GM06990 (cell line): ENCODE data around the gene KRAS.

Experiments
- DNase-seq: peaks from one replicate; pipeline ENCODE4 v3.0.0-alpha.2; 2011; ENCODE audit not compliant: insufficient read length; ENCODE audit errors: extremely low read depth
- H3K27me3 ChIP-seq: replicated peaks from 2 replicates; pipeline ENCODE4 v1.6.0; 2011; ENCODE audit warnings: low read length; ENCODE audit not compliant: control insufficient read depth, insufficient read depth
- H3K36me3 ChIP-seq: 2 replicates; pipeline ENCODE4 v1.5.1; 2011; ENCODE audit warnings: low read length; ENCODE audit not compliant: control insufficient read depth, insufficient read depth
- H3K4me3 ChIP-seq: replicated peaks from 2 replicates; pipeline ENCODE4 v1.5.1; 2011; ENCODE audit warnings: low read depth, mild to moderate bottlenecking, control low read depth, low read length
- TF ChIP-seq, protein P1 (sequence below): IDR thresholded peaks from 2 replicates; pipeline ENCODE4 v1.5.1; 2011; ENCODE audit warnings: low read length, control low read depth, mild to moderate bottlenecking, inconsistent platforms; ENCODE audit not compliant: insufficient read depth, poor library complexity, severe bottlenecking

KRAS gene

DNA sequence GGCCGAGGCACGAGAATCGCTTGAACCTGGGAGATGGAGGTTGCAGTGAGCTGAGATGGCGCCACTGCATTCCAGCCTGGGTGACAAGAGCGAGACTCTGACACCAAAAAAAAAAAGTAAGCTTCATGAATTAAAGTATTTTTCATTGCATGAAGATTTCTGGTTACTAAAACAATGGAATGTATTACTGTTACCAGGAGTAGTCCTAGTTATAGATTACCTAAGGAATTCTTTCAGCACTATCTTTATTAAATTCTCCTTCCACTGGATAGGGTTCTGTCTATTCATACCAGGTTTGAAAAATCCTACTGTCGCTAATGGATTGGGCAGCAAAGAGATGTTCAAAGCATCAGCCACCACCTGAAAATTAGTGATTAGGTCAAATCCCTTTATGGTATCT is 43.3 kb downstream of the KRAS start:
- DNase-seq, result no peak
- H3K4me3 ChIP-seq, result no peak overlapping the region
- H3K36me3 ChIP-seq, result peaks cover under 1% of the 10 kb centered on the region
- TF ChIP-seq, protein P1, sequence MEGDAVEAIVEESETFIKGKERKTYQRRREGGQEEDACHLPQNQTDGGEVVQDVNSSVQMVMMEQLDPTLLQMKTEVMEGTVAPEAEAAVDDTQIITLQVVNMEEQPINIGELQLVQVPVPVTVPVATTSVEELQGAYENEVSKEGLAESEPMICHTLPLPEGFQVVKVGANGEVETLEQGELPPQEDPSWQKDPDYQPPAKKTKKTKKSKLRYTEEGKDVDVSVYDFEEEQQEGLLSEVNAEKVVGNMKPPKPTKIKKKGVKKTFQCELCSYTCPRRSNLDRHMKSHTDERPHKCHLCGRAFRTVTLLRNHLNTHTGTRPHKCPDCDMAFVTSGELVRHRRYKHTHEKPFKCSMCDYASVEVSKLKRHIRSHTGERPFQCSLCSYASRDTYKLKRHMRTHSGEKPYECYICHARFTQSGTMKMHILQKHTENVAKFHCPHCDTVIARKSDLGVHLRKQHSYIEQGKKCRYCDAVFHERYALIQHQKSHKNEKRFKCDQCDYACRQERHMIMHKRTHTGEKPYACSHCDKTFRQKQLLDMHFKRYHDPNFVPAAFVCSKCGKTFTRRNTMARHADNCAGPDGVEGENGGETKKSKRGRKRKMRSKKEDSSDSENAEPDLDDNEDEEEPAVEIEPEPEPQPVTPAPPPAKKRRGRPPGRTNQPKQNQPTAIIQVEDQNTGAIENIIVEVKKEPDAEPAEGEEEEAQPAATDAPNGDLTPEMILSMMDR, result no peak
- H3K27me3 ChIP-seq, result no peaks in the 10 kb centered on the region

DNA sequence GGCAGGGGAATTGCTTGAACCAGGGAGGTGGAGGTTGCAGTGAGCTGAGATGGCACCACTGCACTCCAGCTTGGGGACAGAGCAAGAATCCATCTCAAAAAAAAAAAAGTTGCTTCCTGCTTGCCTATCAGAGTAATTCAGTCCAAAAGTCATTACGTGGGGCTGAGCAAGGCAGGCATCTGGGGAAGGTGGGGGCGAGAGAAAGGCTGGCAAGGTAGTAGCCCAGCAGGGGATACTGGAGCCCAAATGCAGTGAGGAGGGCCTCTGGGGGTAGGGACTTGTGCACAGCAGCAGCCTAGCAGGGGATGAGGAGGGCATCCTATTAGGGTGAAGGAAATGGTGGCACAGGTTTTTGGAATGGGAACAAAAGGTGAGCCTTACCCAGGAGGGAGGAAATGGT is 48.6 kb downstream of the KRAS start:
- TF ChIP-seq, protein P1, result no peak
- DNase-seq, result no peak
- peaks cover 2% of the 10 kb centered on the region; the same call in 1 of the 2 replicates for H3K36me3 ChIP-seq
- H3K4me3 ChIP-seq, result no peak overlapping the region
- H3K27me3 ChIP-seq, result no peaks in the 10 kb centered on the region

- H3K4me3 ChIP-seq, result no peak overlapping the region
- DNase-seq, result no peak
- TF ChIP-seq, protein P1, result no peak
Measured at GRCh38 chr12:25200703-25201102, 50.0 kb downstream of the KRAS start.

GRCh38 chr12:25197608-25198007 is 53.1 kb downstream of the KRAS start:
- Histone ChIP-seq H3K36me3 (peaks cover 2% of the 10 kb centered on the region; the same call in 1 of the 2 replicates), H3K27me3 (no peaks in the 10 kb centered on the region), H3K4me3 (no peak overlapping the region)
- TF ChIP-seq, protein P1, result no peak
- DNase-seq, result no peak

More at GRCh38 chr12:25200703-25201102, 50.0 kb downstream of the KRAS start:
- H3K27me3 ChIP-seq, result no peaks in the 10 kb centered on the region
- H3K36me3 ChIP-seq, result peaks cover 2% of the 10 kb centered on the region; the same call in 1 of the 2 replicates

DNA sequence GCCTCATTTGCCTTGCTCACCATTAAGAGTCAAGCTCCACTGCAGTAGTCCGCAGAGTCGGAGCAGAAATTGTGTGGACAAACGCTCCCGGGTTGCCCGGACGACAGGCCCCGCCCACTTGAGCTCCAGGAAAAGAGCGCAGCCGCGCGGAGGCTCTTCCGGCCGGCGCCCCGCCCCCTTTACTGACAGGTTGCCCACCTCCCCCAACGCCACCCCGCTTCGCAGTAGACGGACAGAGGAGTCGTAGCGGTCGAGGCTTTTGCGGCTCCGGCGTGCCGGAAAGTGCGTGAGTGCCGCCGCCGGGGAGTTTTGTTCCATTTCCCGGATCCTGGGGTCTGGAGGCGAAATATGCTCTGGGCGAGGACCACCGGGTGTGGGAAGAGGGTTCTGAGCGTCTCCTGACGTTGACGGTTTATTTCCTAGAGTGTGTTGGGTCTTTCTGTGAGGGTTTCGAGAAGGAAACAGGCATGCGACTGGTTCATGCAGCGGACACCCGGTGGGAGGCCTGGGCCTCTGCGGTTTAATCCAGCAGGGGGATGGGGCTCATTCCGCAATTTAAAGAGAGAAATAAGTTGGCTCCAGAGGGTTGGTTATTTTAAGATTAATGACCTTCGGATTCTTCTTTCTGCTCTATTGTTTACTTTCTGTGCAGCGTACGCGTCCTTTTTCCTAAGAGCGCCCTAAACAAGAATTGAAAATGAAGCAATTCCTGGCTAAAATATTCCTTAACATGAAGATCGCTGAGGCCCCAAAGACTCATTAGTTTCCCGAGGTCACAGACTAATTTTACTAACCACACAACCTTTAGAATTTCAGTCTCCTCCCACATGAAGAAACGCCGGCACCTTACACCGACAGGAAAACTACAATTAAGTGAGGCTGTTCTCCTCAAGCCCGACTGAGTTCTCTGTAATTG is 55.4 kb downstream of the KRAS start, which contains the start of the genes DNAI7 and ETFRF1:
Gene DNAI7, minus strand, starts transcription at position 105 of the 916 bp plus-strand sequence. Its CDS starts 82 bp downstream, at position 23.
Gene ETFRF1, plus strand, starts transcription at position 182 of the 916 bp plus-strand sequence. CDS start 8,720 bp downstream, outside the sequence.
- H3K36me3 ChIP-seq, result no peaks in the 10 kb centered on the region; the same call in 1 of the 2 replicates
- no peaks in the 10 kb centered on the region for H3K27me3 ChIP-seq
- TF ChIP-seq, protein P1, result no peak
- peak; percentile 95 for DNase-seq
- H3K4me3 ChIP-seq, result peak within 1 kb of the TSS; percentile 86
